GM10266 (cell line): ENCODE results near the gene UBAC1.
"Not testable (repeated sequence)": the region's sequence is repeated elsewhere in the genome, so short reads cannot be mapped to it uniquely, and the experiment has no call there.

Source experiments
- DNase-seq: peaks from one replicate; pipeline ENCODE4 v3.0.0; 2012; ENCODE audit errors: extremely low spot score
- CTCF ChIP-seq: IDR thresholded peaks from 2 replicates; pipeline ENCODE4 v1.5.1; 2012; ENCODE audit warnings: mild to moderate bottlenecking, low read depth; ENCODE audit not compliant: control insufficient read depth, insufficient read depth; ENCODE audit errors: missing control alignments

The UBAC1 gene

DNA sequence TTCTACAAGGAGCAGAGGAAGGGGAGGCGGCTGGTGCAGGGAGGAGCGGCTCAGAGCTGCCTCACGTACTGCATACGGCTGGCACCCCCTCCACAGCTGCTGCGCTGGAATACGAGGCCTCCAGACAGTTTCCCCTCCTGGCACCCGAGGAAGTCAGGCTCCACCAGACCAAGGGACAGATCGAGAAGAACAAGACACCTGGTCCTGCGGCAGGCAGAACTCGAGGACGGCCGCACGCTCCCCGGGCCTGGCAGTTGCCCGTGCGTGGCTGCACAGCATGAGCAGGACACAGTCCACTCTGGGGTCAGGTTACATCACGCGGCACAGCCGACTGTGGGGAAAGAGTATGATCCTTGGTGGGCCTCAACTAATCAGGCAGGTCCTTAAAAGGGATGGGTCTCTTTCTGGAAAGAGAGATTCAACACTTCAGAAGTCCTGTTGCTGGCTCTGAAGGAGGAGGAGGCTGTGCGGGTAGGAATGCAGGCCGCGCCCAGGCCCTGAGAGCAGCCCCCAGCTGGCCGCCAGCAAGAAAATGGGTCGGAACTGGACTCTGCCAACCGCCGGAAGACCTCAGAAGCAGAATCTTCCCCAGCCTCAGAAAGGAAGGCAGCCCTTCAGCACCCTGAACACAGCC is 11.6 kb downstream of the UBAC1 start:
- no peak for TF ChIP-seq CTCF
- DNase-seq: no peak

DNA sequence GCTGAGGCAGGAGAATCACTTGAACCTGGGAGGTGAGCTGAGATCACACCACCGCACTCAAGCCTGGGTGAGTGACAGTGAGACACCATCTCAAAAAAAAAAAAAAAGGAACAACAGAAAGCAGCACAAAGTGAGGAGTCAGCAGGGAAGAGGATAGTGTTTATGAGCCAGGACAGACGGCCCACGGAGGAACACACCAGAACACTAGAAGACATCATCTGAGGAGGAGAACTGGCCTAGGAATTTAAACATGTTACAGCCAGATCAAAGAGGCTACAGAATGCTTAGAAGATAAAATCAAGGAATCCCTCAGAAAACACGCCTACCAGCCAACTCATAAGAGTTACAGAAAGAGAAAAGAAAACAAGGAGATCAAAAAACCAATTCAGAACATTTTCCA is 12.2 kb downstream of the UBAC1 start:
- TF ChIP-seq CTCF: no peak
- no peak for DNase-seq

- TF ChIP-seq CTCF: no peak
- no peak for DNase-seq
Measured at GRCh38 chr9:135948446-135948845, 12.7 kb downstream of the UBAC1 start.

- DNase-seq: no peak
- no peak for TF ChIP-seq CTCF
Measured at GRCh38 chr9:135947582-135947981, 13.6 kb downstream of the UBAC1 start.

GRCh38 chr9:135947105-135947504 is 14.1 kb downstream of the UBAC1 start:
- DNase-seq: not testable (repeated sequence)

DNA sequence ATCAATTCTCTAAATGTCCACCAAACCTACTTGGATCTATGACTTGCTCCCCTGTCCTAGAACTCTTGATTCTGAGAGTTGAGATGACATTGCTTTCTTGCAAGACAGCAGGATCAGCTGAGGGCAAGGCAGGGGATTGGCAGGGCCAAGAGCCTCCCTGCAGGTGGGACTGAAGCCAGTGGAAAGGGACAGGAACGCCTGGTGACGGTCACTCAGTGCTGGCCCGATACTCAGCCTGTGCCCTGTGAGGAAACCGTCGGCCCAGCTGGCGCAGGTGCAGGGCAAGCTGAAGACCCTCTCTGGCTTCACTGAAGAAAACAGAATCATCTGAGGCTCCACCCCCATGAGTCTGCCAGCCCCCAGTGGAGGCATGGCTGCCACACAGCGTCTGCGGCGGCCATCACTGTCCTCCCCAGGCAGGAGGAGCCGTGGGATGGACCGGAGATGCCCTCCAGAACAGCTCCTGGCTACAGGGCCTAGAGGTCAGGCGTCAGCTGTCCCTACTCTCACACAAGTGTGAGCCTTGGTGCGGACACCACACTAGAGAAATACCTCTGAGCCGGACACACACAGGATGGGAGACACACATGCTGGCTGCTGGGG is 14.7 kb downstream of the UBAC1 start:
- no peak for DNase-seq
- TF ChIP-seq CTCF: no peak

- DNase-seq: no peak
- no peak for TF ChIP-seq CTCF
Measured at GRCh38 chr9:135945969-135946368, 15.2 kb downstream of the UBAC1 start.
